Mesendoderm (in vitro differentiated cells): ENCODE data around the gene EPHA1.

Experiments
- DNase-seq: peaks from one replicate; pipeline ENCODE4 v3.0.0; 2013
- H2AK5ac ChIP-seq: 2 replicates; pipeline ENCODE4 v1.6.1; 2013; ENCODE audit warnings: low read length, inconsistent platforms
- H2BK120ac ChIP-seq: 2 replicates; pipeline ENCODE4 v1.6.1; 2013; ENCODE audit warnings: low read depth, mild to moderate bottlenecking, low read length, moderate library complexity, mixed read lengths
- H2BK15ac ChIP-seq: replicated peaks from 2 replicates; pipeline ENCODE4 v1.6.1; 2013; ENCODE audit warnings: low read depth, mild to moderate bottlenecking, moderate library complexity
- H2BK5ac ChIP-seq: 2 replicates; pipeline ENCODE4 v1.6.1; 2013; ENCODE audit warnings: low read length, inconsistent platforms
- H3K18ac ChIP-seq: 2 replicates; pipeline ENCODE4 v1.6.1; 2013; ENCODE audit warnings: mild to moderate bottlenecking, low read length, mixed read lengths
- H3K23ac ChIP-seq: one replicate; pipeline ENCODE4 v1.6.1; 2013; ENCODE audit warnings: low read length
- H3K27ac ChIP-seq: 2 replicates; pipeline ENCODE4 v1.5.1; 2013; ENCODE audit warnings: low read depth, mild to moderate bottlenecking, inconsistent platforms, low read length, moderate library complexity
- H3K27me3 ChIP-seq: 2 replicates; pipeline ENCODE4 v1.6.1; 2013; ENCODE audit warnings: low read length, control low read depth, mild to moderate bottlenecking, inconsistent platforms; ENCODE audit not compliant: insufficient read depth, poor library complexity
- H3K36me3 ChIP-seq: 2 replicates; pipeline ENCODE4 v1.6.1; 2013; ENCODE audit warnings: low read length, inconsistent platforms; ENCODE audit not compliant: control insufficient read depth, insufficient read depth
- H3K4ac ChIP-seq: one replicate; pipeline ENCODE4 v1.6.1; 2013; ENCODE audit warnings: low read depth, mild to moderate bottlenecking, low read length, moderate library complexity
- H3K4me1 ChIP-seq: 2 replicates; pipeline ENCODE4 v1.6.1; 2013; ENCODE audit warnings: low read depth, low read length, inconsistent platforms; ENCODE audit not compliant: control insufficient read depth
- H3K4me2 ChIP-seq: 2 replicates; pipeline ENCODE4 v1.6.1; 2013; ENCODE audit warnings: low read length
- H3K4me3 ChIP-seq: 2 replicates; pipeline ENCODE4 v1.5.1; 2013; ENCODE audit warnings: mild to moderate bottlenecking, low read length
- H3K56ac ChIP-seq: one replicate; pipeline ENCODE4 v1.6.1; 2013; ENCODE audit warnings: low read length
- H3K79me1 ChIP-seq: 2 replicates; pipeline ENCODE4 v1.6.1; 2013; ENCODE audit warnings: low read length, inconsistent platforms
- H3K79me2 ChIP-seq: 2 replicates; pipeline ENCODE4 v1.6.1; 2013; ENCODE audit warnings: mild to moderate bottlenecking, low read length; ENCODE audit not compliant: control insufficient read depth, insufficient read depth
- H3K9ac ChIP-seq: 2 replicates; pipeline ENCODE4 v1.6.1; 2013; ENCODE audit warnings: low read length, inconsistent platforms
- H4K5ac ChIP-seq: one replicate; pipeline ENCODE4 v1.6.1; 2013; ENCODE audit warnings: low read length
- H4K8ac ChIP-seq: one replicate; pipeline ENCODE4 v1.6.1; 2013; ENCODE audit warnings: low read depth, mild to moderate bottlenecking, control low read depth, low read length, moderate library complexity
- WGBS: extraction: QIAGEN DNeasy Blood & Tissue Kit; methylation state at CpG from one replicate; pipeline ENCODE4 v1.1.7; 2013; ENCODE audit warnings: low lambda C conversion rate, missing lambda C conversion rate; ENCODE audit not compliant: insufficient coverage; ENCODE audit errors: extremely low coverage; 5-methylcytosine and 5-hydroxymethylcytosine counted together

EPHA1 gene

GRCh38 chr7:143368387-143368786 lies 40.3 kb downstream of the EPHA1 start:
- no peak overlapping the region for H3K4ac ChIP-seq
- H4K5ac ChIP-seq = no peak overlapping the region
- no peak overlapping the region for H3K9ac ChIP-seq
- H3K79me2 ChIP-seq = no peaks in the 10 kb centered on the region
- WGBS = no CpG with 5 or more reads among the region's 1 CpG
- peaks cover 2% of the 10 kb centered on the region for H3K4me1 ChIP-seq
- H3K23ac ChIP-seq = no peak overlapping the region
- no peak overlapping the region for H2BK120ac ChIP-seq
- no peak overlapping the region for H2AK5ac ChIP-seq
- H3K27me3 ChIP-seq = no peaks in the 10 kb centered on the region
- no peak overlapping the region for H4K8ac ChIP-seq
- DNase-seq = no peak
- H3K18ac ChIP-seq = no peak overlapping the region
- no peak overlapping the region for H3K4me2 ChIP-seq
- H2BK15ac ChIP-seq = no peak overlapping the region
- no peak overlapping the region for H3K56ac ChIP-seq
- no peaks in the 10 kb centered on the region for H3K36me3 ChIP-seq
- H3K79me1 ChIP-seq = no peaks in the 10 kb centered on the region
- no peak overlapping the region for H3K27ac ChIP-seq
- H3K4me3 ChIP-seq = no peak overlapping the region
- H2BK5ac ChIP-seq = no peak overlapping the region

GRCh38 chr7:143367972-143368371 lies 40.7 kb downstream of the EPHA1 start:
- Histone ChIP-seq H3K79me1 (no peaks in the 10 kb centered on the region), H2BK120ac (no peak overlapping the region), H3K79me2 (no peaks in the 10 kb centered on the region), H3K27ac (no peak overlapping the region), H2BK5ac (no peak overlapping the region), H3K18ac (no peak overlapping the region), H3K56ac (no peak overlapping the region), H3K4me1 (peaks cover 4% of the 10 kb centered on the region), H3K4me2 (no peak overlapping the region), H2AK5ac (no peak overlapping the region), H3K36me3 (no peaks in the 10 kb centered on the region), H3K9ac (no peak overlapping the region), H3K27me3 (no peaks in the 10 kb centered on the region), H2BK15ac (no peak overlapping the region), H3K23ac (no peak overlapping the region), H4K5ac (no peak overlapping the region), H3K4ac (no peak overlapping the region), H4K8ac (no peak overlapping the region), H3K4me3 (no peak overlapping the region)
- no CpG with 5 or more reads among the region's 4 CpGs for WGBS
- no peak for DNase-seq

- no peaks in the 10 kb centered on the region for H3K36me3 ChIP-seq
- peak overlapping the region; percentile 38 for H3K9ac ChIP-seq
- H3K4me3 ChIP-seq = no peak overlapping the region
- H3K4me2 ChIP-seq = peak overlapping the region; percentile 7
- H2BK15ac ChIP-seq = no peak overlapping the region
- no peak overlapping the region for H4K8ac ChIP-seq
- H3K4ac ChIP-seq = no peak overlapping the region
- no peak overlapping the region for H2BK120ac ChIP-seq
- H3K79me1 ChIP-seq = no peaks in the 10 kb centered on the region
- H2AK5ac ChIP-seq = no peak overlapping the region
- H3K27ac ChIP-seq = no peak overlapping the region
- WGBS = no CpG with 5 or more reads among the region's 19 CpGs
- H3K56ac ChIP-seq = peak overlapping the region; percentile 2
- no peak for DNase-seq
- peak overlapping the region; percentile 76 for H3K18ac ChIP-seq
- H3K23ac ChIP-seq = no peak overlapping the region
- H3K27me3 ChIP-seq = no peaks in the 10 kb centered on the region
- peaks cover 2% of the 10 kb centered on the region for H3K4me1 ChIP-seq
- H3K79me2 ChIP-seq = no peaks in the 10 kb centered on the region
- H2BK5ac ChIP-seq = no peak overlapping the region
- no peak overlapping the region for H4K5ac ChIP-seq
Observed at GRCh38 chr7:143363016-143363937, 45.4 kb downstream of the EPHA1 start.

- Histone ChIP-seq H3K27me3 (no peaks in the 10 kb centered on the region), H3K79me2 (no peaks in the 10 kb centered on the region), H3K9ac (peak within 1 kb of the TSS; percentile 72), H3K18ac (peak within 1 kb of the TSS; percentile 76), H3K4ac (no peak within 1 kb of the TSS), H4K8ac (no peak within 1 kb of the TSS), H3K23ac (no peak within 1 kb of the TSS), H2BK15ac (no peak within 1 kb of the TSS), H4K5ac (no peak within 1 kb of the TSS), H2BK5ac (no peak within 1 kb of the TSS), H2AK5ac (no peak within 1 kb of the TSS), H2BK120ac (no peak within 1 kb of the TSS), H3K4me1 (peaks cover 2% of the 10 kb centered on the region), H3K27ac (peak within 1 kb of the TSS; percentile 54), H3K56ac (peak within 1 kb of the TSS; percentile 87), H3K79me1 (no peaks in the 10 kb centered on the region), H3K4me2 (peak within 1 kb of the TSS; percentile 75), H3K36me3 (no peaks in the 10 kb centered on the region), H3K4me3 (peak within 1 kb of the TSS; percentile 77)
- WGBS = no CpG with 5 or more reads among the region's 112 CpGs
- no peak for DNase-seq
Observed at GRCh38 chr7:143362131-143363015, 46.3 kb downstream of the EPHA1 start, which contains the start of gene FAM131B. Gene FAM131B, minus strand, starts transcription at chr7:143362713. Its CDS starts 110 bp downstream, at chr7:143362603.

DNA sequence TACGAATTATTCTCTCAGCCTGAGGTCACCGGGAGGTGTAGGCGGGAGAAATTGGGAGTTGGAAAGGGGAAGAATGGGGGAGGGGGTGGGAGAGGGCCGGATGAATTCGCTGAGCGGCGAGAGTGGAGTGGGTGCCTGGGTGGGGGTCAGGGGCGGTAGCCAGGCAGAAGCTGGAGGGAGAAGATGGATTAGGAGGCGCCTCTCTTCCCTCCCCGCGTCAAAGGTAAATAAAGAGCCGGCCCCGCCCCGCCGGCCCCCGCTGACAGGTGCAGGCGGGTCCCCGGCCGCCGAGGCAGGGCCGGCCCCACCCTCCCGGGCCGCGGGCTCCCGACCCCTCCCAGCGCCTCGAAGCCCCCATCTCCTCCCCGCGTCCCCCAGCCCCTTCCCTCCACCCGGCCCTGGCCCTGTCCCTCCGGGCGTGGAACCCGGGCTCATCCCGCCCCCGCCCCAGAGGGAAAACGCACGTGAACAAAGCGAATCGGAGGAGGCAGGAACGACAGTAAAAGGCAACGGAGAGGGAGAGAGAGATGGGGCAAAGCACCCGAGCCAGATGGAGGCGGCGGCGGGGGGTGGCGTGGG lies 47.0 kb downstream of the EPHA1 start:
- peaks cover 2% of the 10 kb centered on the region for H3K4me1 ChIP-seq
- no peaks in the 10 kb centered on the region for H3K79me1 ChIP-seq
- H3K18ac ChIP-seq = peak overlapping the region; percentile 76
- H2BK5ac ChIP-seq = no peak overlapping the region
- DNase-seq = no peak
- H3K27ac ChIP-seq = no peak overlapping the region
- H4K5ac ChIP-seq = no peak overlapping the region
- H2BK120ac ChIP-seq = no peak overlapping the region
- peak overlapping the region; percentile 27 for H3K4me2 ChIP-seq
- H3K23ac ChIP-seq = no peak overlapping the region
- H3K36me3 ChIP-seq = no peaks in the 10 kb centered on the region
- no peak overlapping the region for H2BK15ac ChIP-seq
- no peaks in the 10 kb centered on the region for H3K27me3 ChIP-seq
- H3K4ac ChIP-seq = no peak overlapping the region
- no peaks in the 10 kb centered on the region for H3K79me2 ChIP-seq
- WGBS = no CpG with 5 or more reads among the region's 46 CpGs
- H3K56ac ChIP-seq = peak overlapping the region; percentile 87
- H3K9ac ChIP-seq = peak overlapping the region; percentile 49
- H3K4me3 ChIP-seq = peak overlapping the region; percentile 29
- H2AK5ac ChIP-seq = no peak overlapping the region
- no peak overlapping the region for H4K8ac ChIP-seq
